G401.6 (cell line): ENCODE data around the gene PSMA2.
A peak's percentile ranks its signal among the peaks of the same experiment; 100 is the strongest.

Source experiments
- FAIRE-seq: peaks from 2 replicates; lab custom pipeline; 2012; peaks lifted over from hg19 to GRCh38; lab: Jason Lieb, UNC

Gene PSMA2

GRCh38 chr7:42939457-42940240 is 7.7 kb upstream of the PSMA2 start:
- FAIRE-seq, result no peak

GRCh38 chr7:42935861-42936260 is 3.9 kb upstream of the PSMA2 start:
- FAIRE-seq, result no peak

- no peak for FAIRE-seq
These were observed 2.3 kb upstream of the PSMA2 start for GRCh38 chr7:42934291-42934690.

GRCh38 chr7:42932811-42933591 is 1.0 kb upstream of the PSMA2 start:
- FAIRE-seq, result no peak

GRCh38 chr7:42931447-42931833 is 534 bp downstream of the PSMA2 start:
- no peak for FAIRE-seq

- FAIRE-seq, result no peak
These were observed 1.1 kb downstream of the PSMA2 start for GRCh38 chr7:42930889-42931288.

- no peak for FAIRE-seq
These were observed 2.5 kb downstream of the PSMA2 start for GRCh38 chr7:42929449-42929848.

- FAIRE-seq, result no peak
These were observed 3.2 kb downstream of the PSMA2 start for GRCh38 chr7:42928754-42929153.

GRCh38 chr7:42926204-42926603 is 5.8 kb downstream of the PSMA2 start:
- no peak for FAIRE-seq

- FAIRE-seq, result no peak
These were observed 6.3 kb downstream of the PSMA2 start for GRCh38 chr7:42925630-42926029.

GRCh38 chr7:42924223-42924838 is 7.6 kb downstream of the PSMA2 start:
- FAIRE-seq, result no peak

- peak; percentile 78 for FAIRE-seq
These were observed 9.8 kb downstream of the PSMA2 start for GRCh38 chr7:42922017-42922753.

- FAIRE-seq, result no peak
These were observed 16.6 kb downstream of the PSMA2 start for GRCh38 chr7:42915356-42915755.

GRCh38 chr7:42914421-42915045 is 17.4 kb downstream of the PSMA2 start:
- FAIRE-seq, result no peak

- no peak for FAIRE-seq
These were observed 18.0 kb downstream of the PSMA2 start for GRCh38 chr7:42914009-42914408.

- no peak for FAIRE-seq
These were observed 18.4 kb downstream of the PSMA2 start for GRCh38 chr7:42913591-42913990.

GRCh38 chr7:42911454-42912447 is 20.2 kb downstream of the PSMA2 start, which contains the start of gene C7orf25:
TSS of gene C7orf25 (minus strand) at chr7:42912070. CDS start at chr7:42910900, 1,170 bp downstream.
- FAIRE-seq, result no peak

- FAIRE-seq, result no peak
These were observed 21.7 kb downstream of the PSMA2 start for GRCh38 chr7:42910306-42910705.

- no peak for FAIRE-seq
These were observed 24.7 kb downstream of the PSMA2 start for GRCh38 chr7:42907316-42907715.

GRCh38 chr7:42906181-42906580 is 25.8 kb downstream of the PSMA2 start:
- no peak for FAIRE-seq

GRCh38 chr7:42902331-42902730 is 29.6 kb downstream of the PSMA2 start:
- FAIRE-seq, result no peak
